ENCODE results near the gene OPN3. TPM values are rescaled to one million over a fixed set of nuclear protein-coding genes. Genes with fewer than 3 reads are reported as not detected.

The OPN3 gene
- total RNA-seq, 4 donors from 2014 or later = 0.26 to 34.9 (median 4.8) TPM

- Histone ChIP-seq H3K4me3 (no peak overlapping the region), H3K36me3 (no peaks in the 10 kb centered on the region), H3K4me1 (no peaks in the 10 kb centered on the region), H3K27ac (no peak overlapping the region), H3K9me3 (no peaks in the 10 kb centered on the region), H3K27me3 (no peaks in the 10 kb centered on the region)
- TF ChIP-seq POLR2A (IDR thresholded peaks at IDR 0.05) = no peak
- TF ChIP-seq CTCF (IDR thresholded peaks at IDR 0.05) = peak in 2 of 4 experiments; percentile 19 to 29
- DNase-seq = no peak
- intact Hi-C loops (cut with DNase I; ENCODE audit: low total_unique reads) = no loop called here
These were observed 12.5 kb downstream of the OPN3 start for GRCh38 chr1:241627453-241628259.

- no peak for TF ChIP-seq CTCF (IDR thresholded peaks at IDR 0.05)
- no peak for TF ChIP-seq POLR2A (IDR thresholded peaks at IDR 0.05)
- H3K27ac ChIP-seq = no peak overlapping the region
- no peak overlapping the region for H3K4me3 ChIP-seq
- H3K4me1 ChIP-seq = no peaks in the 10 kb centered on the region
- H3K27me3 ChIP-seq = no peaks in the 10 kb centered on the region
- no peaks in the 10 kb centered on the region for H3K9me3 ChIP-seq
- intact Hi-C loops (cut with DNase I; ENCODE audit: low total_unique reads) = no loop called here
- no peak for DNase-seq
- H3K36me3 ChIP-seq = no peaks in the 10 kb centered on the region
These were observed 15.2 kb downstream of the OPN3 start for GRCh38 chr1:241624935-241625334.

GRCh38 chr1:241622669-241623068, 17.5 kb downstream of the OPN3 start:
- no peaks in the 10 kb centered on the region for H3K27me3 ChIP-seq
- no peak overlapping the region for H3K4me3 ChIP-seq
- TF ChIP-seq CTCF (IDR thresholded peaks at IDR 0.05) (no peak), POLR2A (IDR thresholded peaks at IDR 0.05) (no peak)
- no peaks in the 10 kb centered on the region for H3K4me1 ChIP-seq
- intact Hi-C loops (cut with DNase I; ENCODE audit: low total_unique reads) = no loop called here
- DNase-seq = no peak
- H3K9me3 ChIP-seq = no peaks in the 10 kb centered on the region
- no peaks in the 10 kb centered on the region for H3K36me3 ChIP-seq
- no peak overlapping the region for H3K27ac ChIP-seq

- no peaks in the 10 kb centered on the region for H3K27me3 ChIP-seq
- no peak for DNase-seq
These were observed 22.7 kb downstream of the OPN3 start for GRCh38 chr1:241617426-241617825.

GRCh38 chr1:241615043-241615974, 24.9 kb downstream of the OPN3 start:
- Histone ChIP-seq H3K9me3 (no peaks in the 10 kb centered on the region), H3K27me3 (no peaks in the 10 kb centered on the region), H3K4me1 (no peaks in the 10 kb centered on the region), H3K4me3 (no peak overlapping the region), H3K36me3 (no peaks in the 10 kb centered on the region), H3K27ac (no peak overlapping the region)
- intact Hi-C loops (cut with DNase I; ENCODE audit: low total_unique reads) = no loop called here
- no peak for DNase-seq
- no peak for TF ChIP-seq POLR2A (IDR thresholded peaks at IDR 0.05)
- no peak for TF ChIP-seq CTCF (IDR thresholded peaks at IDR 0.05)

More at GRCh38 chr1:241617426-241617825, 22.7 kb downstream of the OPN3 start:
- no peak overlapping the region for H3K27ac ChIP-seq
- no peaks in the 10 kb centered on the region for H3K4me1 ChIP-seq
- H3K36me3 ChIP-seq = no peaks in the 10 kb centered on the region
- H3K4me3 ChIP-seq = no peak overlapping the region
- no peak for TF ChIP-seq POLR2A (IDR thresholded peaks at IDR 0.05)
- no peaks in the 10 kb centered on the region for H3K9me3 ChIP-seq
- intact Hi-C loops (cut with DNase I; ENCODE audit: low total_unique reads) = no loop called here

Data from uterus (tissue), 4 donors.